ENCODE measurements around the gene ARHGEF3.

ARHGEF3 gene, protein sequence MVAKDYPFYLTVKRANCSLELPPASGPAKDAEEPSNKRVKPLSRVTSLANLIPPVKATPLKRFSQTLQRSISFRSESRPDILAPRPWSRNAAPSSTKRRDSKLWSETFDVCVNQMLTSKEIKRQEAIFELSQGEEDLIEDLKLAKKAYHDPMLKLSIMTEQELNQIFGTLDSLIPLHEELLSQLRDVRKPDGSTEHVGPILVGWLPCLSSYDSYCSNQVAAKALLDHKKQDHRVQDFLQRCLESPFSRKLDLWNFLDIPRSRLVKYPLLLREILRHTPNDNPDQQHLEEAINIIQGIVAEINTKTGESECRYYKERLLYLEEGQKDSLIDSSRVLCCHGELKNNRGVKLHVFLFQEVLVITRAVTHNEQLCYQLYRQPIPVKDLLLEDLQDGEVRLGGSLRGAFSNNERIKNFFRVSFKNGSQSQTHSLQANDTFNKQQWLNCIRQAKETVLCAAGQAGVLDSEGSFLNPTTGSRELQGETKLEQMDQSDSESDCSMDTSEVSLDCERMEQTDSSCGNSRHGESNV

DNA sequence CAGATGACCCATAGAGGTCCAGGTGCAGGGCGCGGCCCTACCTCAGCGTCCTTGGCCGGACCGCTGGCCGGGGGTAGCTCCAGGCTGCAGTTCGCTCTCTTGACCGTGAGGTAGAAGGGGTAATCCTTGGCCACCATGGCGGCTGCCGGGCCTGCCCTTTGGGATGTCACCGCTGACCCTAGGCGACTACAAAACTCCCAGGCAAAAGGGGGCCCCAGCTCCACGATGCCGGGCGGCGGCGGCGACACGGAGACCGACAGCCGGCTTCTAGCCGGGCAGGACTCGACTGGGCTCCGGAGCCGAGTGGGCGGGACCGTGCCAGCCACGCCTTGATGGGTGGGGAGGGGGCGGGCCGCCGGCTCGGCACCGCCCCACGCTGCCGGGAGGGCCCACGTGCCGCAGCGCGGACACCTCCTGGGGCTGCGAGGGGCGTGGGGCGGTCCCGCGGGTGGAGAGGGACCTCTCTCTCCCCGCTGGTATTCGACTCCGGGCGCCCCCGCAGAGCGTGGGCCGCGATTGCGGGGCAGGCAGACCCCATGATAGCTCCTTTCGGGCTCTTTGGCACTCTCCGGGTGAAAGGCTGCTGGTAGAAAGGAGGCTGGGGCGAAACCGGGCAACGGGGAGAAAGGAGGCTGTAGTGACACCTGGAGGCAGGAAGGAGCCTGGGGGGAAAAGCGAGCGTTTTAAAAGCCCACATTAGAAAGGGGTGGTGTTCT lies at the start of gene ARHGEF3:
ARHGEF3 (minus strand) TSS at position 288 of the 716 bp plus-strand sequence; CDS start at position 137, 151 bp downstream.
- peak; percentile 87 for DNase-seq (ENCODE audit: low spot score)

DNA sequence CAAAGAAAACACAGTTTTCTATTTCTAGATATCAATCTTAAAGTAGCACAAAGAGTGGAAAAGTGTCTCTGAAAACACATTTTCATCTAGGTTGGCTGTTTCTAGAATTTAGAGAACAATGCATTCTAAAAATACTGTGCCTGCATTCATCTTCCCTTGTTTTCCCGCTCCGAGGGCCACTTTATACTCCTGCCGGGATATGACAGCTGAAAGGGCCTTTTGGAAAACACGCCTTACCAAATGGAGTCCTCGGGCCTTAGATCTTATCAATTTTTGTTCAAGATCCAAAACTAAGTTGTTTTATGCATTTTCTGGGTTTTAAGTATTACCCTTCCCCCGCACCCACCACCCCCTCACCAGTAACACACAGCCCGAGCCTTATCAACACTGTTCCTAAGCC lies 47.9 kb upstream of the ARHGEF3 start:
- no peak for DNase-seq (ENCODE audit: low spot score)

DNA sequence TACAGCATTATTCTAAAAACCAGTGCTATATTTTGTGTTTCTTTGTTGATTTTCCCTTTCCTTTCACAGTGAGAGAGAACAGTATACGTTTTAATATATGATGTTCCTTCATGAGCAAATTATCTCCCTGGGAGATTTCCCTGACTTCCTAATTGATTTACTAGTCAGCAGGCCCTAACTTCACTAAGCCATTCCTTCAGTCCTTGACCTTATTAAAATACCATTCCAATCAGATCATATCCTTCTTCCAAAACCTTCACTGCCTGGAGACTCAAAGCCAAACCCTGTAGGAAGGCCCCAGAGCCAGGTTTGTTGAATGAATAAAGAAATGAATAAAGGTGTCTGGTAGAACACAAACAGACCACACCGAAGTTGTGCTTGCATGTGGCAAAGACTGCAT lies 43.8 kb upstream of the ARHGEF3 start:
- no peak for DNase-seq (ENCODE audit: low spot score)

- DNase-seq (ENCODE audit: low spot score): no peak
These were observed 42.8 kb upstream of the ARHGEF3 start for GRCh38 chr3:56844536-56844935.

DNA sequence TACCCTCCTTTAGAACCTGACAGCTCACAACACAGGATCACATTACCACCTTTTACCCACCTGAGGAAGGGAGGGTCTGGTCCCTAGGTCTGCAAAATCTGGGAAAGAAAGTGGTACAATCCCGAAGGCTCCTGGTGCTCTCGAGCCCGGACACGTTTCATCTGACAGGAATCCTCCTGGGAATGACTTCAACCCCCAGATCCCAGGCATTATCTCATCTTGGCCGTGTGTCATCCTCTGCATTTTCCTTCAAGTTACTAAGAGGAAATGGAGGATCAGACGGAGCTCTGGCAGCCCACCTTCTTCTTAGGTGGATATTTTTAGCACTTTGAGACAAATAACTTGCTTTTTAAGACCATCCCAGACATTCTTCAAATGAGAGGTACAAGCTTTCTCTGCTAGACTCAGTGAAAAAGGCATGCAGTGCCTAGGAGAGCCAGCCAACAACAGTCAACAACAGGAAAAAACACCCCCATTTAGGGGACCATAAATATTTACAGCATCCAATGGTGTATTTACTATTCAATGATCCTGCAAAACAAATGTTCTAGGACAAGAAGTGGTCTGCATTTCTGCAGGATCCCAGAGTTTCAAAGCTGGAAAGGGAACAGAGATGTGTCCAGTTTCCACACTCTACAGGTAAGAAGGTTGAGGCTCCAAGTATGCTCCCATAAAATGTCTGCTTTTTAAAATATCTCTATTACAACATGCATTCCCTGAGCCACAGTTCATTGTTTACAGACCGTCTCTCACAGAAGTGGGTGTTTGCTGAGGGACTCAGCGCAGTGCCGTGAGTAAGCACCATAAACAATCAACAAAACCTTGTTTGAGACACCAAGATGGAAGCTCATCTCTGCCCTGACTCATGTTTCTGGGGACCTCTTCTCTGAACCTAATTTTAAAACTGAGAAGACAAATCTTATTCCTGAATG lies 38.3 kb upstream of the ARHGEF3 start:
- DNase-seq (ENCODE audit: low spot score): no peak

DNA sequence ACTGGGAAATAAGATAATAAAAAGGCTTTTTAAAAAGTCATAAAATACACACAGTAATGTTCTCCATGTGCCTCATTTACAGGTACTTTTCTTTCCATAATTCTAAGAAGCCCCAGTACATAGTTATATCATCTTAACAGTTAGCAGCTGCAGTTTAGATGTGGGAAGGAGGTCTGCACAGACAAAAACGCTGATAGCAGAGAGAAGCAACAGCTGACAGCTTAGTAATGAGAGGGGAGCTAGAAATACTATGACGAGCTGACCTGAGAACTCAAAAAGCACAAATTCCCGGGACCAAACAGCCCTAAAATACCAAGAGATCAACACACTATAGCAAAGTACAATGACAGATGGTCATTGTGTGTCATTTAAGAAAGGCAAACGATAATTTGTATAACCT lies 36.7 kb upstream of the ARHGEF3 start:
- DNase-seq (ENCODE audit: low spot score): no peak

DNA sequence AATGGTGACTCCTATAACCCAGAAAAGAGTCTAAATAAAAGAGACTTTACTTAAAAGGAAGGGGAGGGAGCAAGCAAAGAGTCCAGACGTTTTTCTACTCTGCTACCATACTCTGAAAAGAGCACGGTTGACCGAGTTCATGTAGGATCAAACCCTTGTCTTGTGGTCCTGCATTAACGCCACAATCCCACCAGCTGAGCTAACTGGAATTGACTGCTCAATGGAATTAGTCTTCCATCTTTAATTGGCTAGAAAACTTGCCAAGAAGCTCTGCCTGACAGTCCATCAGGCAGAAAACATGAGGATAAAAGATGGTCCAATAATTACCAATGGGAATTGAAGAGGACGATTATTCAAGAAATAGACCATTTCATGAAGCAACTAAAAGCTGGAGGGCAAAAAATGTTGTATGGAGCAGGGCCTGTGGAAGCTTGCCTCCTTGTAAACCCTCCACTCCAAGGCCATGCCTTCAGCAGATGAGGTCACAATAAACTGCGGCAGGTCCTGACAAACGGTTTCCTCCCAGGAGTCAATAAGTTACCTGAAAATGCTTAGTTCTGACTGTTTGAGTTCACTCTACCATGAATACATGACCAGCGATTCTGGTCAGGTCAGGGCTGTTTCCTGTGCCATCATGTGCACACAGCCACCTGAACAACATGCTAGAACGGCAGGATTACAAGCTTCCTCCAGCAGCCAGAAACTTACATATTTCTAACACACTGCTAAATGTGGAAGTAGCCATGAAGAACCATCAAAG lies 35.6 kb upstream of the ARHGEF3 start:
- DNase-seq (ENCODE audit: low spot score): no peak

- DNase-seq (ENCODE audit: low spot score): no peak
These were observed 34.8 kb upstream of the ARHGEF3 start for GRCh38 chr3:56836276-56837163.

DNA sequence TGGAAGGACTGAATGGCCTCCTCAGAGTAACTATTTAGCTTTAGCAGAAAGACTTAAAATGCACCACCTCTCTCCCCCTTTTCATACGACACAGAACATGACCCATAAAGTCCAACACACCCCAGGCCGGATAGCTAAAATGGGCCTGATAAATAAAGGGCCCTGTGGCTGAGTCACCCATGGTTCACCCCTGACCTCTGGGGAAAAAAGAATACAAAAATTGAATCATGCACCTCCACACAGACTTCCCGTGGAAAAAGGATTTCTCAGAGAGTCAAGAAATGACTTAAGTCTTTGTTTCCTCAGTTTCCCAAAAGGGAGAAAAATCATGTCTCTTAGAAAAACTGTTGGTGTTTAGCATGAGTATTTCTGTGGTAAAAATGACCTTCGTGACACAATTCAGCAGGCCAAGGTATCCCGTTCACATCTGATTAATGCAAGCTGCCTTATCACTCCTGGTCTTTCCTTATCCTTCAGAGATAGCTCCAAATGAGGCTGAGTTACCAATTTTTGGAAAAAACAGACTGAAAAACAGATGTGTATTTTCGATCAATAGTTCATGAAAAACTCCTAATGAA lies 34.0 kb upstream of the ARHGEF3 start:
- no peak for DNase-seq (ENCODE audit: low spot score)

DNA sequence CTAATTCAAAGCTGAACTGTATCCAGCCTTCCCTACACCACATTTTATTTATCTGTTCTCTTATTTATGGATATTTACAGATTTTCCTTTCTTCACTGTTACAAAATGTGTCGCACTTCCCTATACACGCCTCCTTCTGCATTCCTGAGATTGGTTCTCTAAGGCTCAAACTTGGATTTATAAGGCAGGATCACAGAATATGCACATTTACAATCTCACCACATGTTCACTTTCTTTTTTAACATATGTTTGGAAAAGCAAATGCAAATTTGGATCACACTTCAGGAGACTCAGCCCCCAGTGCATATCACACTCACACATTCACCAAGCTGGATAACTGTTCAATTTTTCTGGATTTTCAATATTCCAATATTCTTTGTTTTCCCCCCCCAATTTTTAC lies 31.8 kb upstream of the ARHGEF3 start:
- no peak for DNase-seq (ENCODE audit: low spot score)

DNA sequence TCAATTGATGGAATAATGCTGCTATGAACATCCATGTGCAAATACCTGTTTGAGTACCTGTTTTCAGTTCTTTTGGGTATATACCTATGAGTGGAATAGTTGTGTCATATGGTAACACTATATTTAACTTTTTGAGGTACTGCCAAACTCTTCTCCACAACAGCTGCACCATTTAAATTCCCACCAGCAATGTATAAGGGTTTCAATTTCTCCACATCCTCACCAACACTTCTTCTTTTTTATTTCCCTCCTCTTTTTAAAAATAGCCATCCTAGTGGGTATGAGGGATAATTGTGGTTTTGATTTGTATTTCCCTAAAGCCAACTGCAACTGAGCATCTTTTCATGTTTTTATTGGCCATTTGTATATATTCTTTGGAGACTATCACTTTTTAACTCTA lies 31.3 kb upstream of the ARHGEF3 start:
- no peak for DNase-seq (ENCODE audit: low spot score)

DNA sequence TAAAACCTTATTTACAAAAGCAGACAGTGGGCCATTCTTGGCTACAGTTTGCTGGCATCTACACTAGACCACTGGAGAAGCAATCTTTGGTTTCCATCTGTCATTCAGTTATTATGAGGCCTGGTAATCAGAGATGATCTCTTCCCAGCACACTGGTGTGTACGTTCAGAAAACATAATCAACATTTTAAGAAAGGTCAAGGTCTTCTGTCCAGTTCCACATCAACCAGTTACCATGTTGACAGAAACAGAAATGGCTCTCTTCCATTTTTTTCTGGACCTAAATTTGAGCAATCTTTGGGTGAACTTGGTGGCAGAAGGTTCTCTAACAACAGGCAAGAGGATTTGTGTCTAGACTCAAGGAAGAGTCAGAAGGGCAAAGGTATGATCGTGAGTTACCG lies 29.8 kb upstream of the ARHGEF3 start:
- DNase-seq (ENCODE audit: low spot score): no peak

GRCh38 chr3:56830884-56831283 lies 29.1 kb upstream of the ARHGEF3 start:
- no peak for DNase-seq (ENCODE audit: low spot score)

DNA sequence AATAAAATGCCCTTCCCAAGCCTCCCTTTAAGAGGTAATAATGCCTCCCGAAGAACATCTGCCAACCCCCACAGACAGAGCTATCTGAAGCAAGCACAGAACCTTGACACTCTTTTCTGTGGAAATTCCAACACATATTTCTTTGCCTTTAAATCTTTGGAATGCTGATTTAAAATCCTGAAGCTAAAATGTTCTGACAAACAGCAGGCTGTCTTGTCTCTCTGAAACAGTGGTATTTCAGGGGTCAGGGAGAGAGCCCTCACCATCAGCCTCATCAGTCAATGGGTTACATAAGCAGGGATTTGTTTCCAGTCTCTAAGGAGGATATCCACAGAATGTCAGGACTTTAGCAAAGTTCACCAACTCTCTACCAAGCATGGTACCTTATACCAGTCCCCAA lies 27.8 kb upstream of the ARHGEF3 start:
- no peak for DNase-seq (ENCODE audit: low spot score)

DNA sequence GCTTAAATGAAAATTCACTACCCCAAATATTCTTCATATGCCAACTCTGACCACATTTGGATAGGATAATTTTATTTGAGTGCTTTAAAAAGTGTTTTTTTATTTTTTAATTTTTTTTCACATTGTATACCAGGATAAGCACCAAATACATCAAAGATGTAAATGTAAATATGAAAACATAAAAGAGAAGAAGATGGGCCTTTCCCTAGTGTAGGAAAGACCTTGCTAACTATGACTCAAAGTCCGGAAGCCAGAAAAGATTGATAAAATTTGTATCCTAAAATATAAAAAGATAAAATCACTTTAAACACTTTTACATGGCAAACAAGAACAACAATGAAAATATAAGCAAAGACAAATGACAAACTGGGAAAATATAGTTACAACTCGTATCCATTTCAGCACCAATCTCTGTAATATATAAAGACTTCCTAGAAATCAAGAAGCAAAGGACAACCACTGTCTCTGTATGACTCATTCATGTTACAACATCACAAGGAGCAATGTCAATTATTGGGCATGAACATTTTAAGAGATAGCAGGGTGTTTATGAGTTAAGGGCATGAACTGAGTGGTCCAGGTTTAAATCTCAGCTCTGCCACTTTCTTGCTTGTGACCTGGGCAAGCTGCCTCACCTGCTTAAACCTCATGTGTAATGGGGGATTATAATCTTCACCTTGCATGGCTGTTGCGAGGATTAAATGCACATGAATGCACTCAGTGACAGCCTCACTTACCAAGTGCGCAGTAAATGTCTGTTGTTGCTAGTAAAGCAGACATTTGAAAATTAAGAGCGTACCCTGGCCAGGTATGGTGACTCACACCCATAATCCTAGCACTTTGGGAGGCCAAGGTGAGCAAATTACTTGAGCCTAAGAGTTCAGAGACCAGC lies 25.3 kb upstream of the ARHGEF3 start:
- no peak for DNase-seq (ENCODE audit: low spot score)

DNA sequence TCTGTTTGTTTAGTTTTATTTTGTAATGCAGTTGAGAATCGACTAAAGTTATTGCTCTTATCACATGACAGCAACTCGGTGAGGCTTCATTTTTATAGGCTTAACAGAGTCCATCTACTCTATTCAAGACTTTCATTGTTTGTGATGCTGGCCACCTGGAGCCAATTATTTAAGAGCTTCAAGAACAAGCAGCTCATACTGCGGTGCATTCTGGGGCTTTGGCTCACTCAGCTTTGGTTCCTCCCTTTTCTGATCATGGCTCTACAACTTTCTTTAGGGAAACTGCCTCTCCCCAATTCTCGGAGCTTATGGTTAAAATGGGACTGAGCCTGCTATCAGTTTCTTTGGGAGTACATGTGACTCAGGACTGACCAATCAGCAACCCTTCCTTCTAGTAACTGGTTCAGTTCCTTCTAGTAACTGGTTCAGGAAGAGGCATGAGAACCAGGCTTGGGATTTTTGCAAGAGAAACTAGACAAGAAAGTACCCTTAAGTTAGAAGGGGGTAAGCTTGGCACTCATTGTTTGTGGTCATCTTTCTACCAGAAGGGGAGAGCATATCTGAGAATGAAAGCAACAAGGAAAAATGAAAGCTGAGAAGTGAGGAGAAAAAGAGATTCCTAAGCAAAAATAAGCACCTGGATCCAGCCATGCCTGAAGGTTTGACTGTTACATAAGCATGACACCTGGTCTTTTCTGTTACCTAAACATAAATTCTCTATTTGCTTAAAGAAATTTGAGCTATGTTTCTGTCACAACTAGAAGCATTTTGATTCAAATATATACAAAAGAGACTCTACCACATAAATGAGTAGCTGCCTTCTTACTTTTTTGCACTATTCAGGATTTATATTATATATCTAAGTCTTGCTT lies 24.1 kb upstream of the ARHGEF3 start:
- no peak for DNase-seq (ENCODE audit: low spot score)

- no peak for DNase-seq (ENCODE audit: low spot score)
These were observed 22.4 kb upstream of the ARHGEF3 start for GRCh38 chr3:56823984-56824703.
